Epithelial cell of esophagus (primary cell): ENCODE measurements around the gene RNU5B-1.

Source experiments
- DNase-seq: peaks from one replicate; pipeline ENCODE4 v3.0.0; 2010; ENCODE audit warnings: low read depth
- H3K4me3 ChIP-seq: 2 replicates; pipeline ENCODE4 v1.5.1; 2011; ENCODE audit warnings: mild to moderate bottlenecking, low read length, control low read depth
- CTCF ChIP-seq: IDR thresholded peaks from 2 replicates; pipeline ENCODE4 v1.5.1; 2011; ENCODE audit warnings: low read depth, mild to moderate bottlenecking, low read length, control low read depth, inconsistent platforms; ENCODE audit not compliant: insufficient read depth; ENCODE audit errors: missing control alignments

Gene RNU5B-1

GRCh38 chr15:65330934-65331645 lies 26.6 kb downstream of the RNU5B-1 start:
- no peak overlapping the region for H3K4me3 ChIP-seq
- TF ChIP-seq CTCF, result no peak
- no peak for DNase-seq

- no peak for DNase-seq
Observed at GRCh38 chr15:65331811-65332210, 27.3 kb downstream of the RNU5B-1 start.

GRCh38 chr15:65332391-65333147 lies 28.1 kb downstream of the RNU5B-1 start:
- no peak overlapping the region for H3K4me3 ChIP-seq
- TF ChIP-seq CTCF, result no peak
- DNase-seq, result no peak

More at GRCh38 chr15:65331811-65332210, 27.3 kb downstream of the RNU5B-1 start:
- no peak for TF ChIP-seq CTCF
- no peak overlapping the region for H3K4me3 ChIP-seq

- H3K4me3 ChIP-seq, result no peak overlapping the region
- DNase-seq, result peak; percentile 18
- no peak for TF ChIP-seq CTCF
Observed at GRCh38 chr15:65333148-65333820, 28.8 kb downstream of the RNU5B-1 start.

GRCh38 chr15:65333856-65334255 lies 29.4 kb downstream of the RNU5B-1 start:
- H3K4me3 ChIP-seq, result no peak overlapping the region
- no peak for DNase-seq
- no peak for TF ChIP-seq CTCF

GRCh38 chr15:65334586-65335231 lies 30.2 kb downstream of the RNU5B-1 start:
- H3K4me3 ChIP-seq, result no peak overlapping the region
- no peak for DNase-seq
- no peak for TF ChIP-seq CTCF
